ENCODE results near the gene KIFAP3.

DNA sequence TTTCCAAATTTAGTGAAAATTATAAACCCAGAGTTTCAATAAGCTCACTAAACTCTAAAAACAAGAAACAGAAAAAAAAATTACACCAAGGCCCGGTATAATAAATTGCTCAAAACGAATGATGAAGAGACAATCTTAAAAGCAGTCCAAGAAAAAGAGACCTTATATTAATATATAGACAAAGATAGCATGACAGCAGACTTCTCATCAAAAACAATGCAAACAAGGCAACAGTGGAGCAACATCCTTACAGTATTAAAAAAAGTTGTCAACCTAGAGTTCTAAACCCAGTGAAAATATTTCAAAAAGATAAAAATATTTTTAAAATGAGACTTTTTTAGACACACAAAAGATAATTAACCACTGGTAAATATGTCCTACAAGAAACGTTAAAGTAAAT is 46.7 kb downstream of the KIFAP3 start:
- TF ChIP-seq, protein P1, sequence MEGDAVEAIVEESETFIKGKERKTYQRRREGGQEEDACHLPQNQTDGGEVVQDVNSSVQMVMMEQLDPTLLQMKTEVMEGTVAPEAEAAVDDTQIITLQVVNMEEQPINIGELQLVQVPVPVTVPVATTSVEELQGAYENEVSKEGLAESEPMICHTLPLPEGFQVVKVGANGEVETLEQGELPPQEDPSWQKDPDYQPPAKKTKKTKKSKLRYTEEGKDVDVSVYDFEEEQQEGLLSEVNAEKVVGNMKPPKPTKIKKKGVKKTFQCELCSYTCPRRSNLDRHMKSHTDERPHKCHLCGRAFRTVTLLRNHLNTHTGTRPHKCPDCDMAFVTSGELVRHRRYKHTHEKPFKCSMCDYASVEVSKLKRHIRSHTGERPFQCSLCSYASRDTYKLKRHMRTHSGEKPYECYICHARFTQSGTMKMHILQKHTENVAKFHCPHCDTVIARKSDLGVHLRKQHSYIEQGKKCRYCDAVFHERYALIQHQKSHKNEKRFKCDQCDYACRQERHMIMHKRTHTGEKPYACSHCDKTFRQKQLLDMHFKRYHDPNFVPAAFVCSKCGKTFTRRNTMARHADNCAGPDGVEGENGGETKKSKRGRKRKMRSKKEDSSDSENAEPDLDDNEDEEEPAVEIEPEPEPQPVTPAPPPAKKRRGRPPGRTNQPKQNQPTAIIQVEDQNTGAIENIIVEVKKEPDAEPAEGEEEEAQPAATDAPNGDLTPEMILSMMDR (conservative IDR thresholded peaks at IDR 0.05 in 1 of 2, IDR thresholded peaks at IDR 0.05 in 1 of 2; ENCODE audit: low read depth in 1 of 2, low read length in 2 of 2) = no peak
- no peak for TF ChIP-seq EZH2 (IDR thresholded peaks at IDR 0.05; ENCODE audit: low read length, missing control alignments)
